HUES64 (cell line): ENCODE data around the gene DTNA.

Experiments used
- H3K27ac ChIP-seq: 2 replicates; pipeline ENCODE4 v1.7.0; 2013; ENCODE audit warnings: low read depth, low read length, inconsistent platforms
- H3K27me3 ChIP-seq: 2 replicates; pipeline ENCODE4 v1.6.1; 2013; ENCODE audit warnings: mild to moderate bottlenecking, low read length; ENCODE audit not compliant: insufficient read depth
- H3K36me3 ChIP-seq: 2 replicates; pipeline ENCODE4 v1.6.1; 2013; ENCODE audit warnings: mild to moderate bottlenecking, low read length; ENCODE audit not compliant: insufficient read depth
- H3K4me1 ChIP-seq: 2 replicates; pipeline ENCODE4 v1.6.1; 2013; ENCODE audit warnings: mild to moderate bottlenecking, low read length, moderate library complexity; ENCODE audit not compliant: insufficient read depth
- H3K4me3 ChIP-seq: 2 replicates; pipeline ENCODE4 v1.5.1; 2013; ENCODE audit warnings: mild to moderate bottlenecking, low read length, moderate library complexity
- H3K9ac ChIP-seq: 2 replicates; pipeline ENCODE4 v1.6.1; 2013; ENCODE audit warnings: mild to moderate bottlenecking, low read depth, low read length
- H3K9me3 ChIP-seq: 2 replicates; pipeline ENCODE4 v1.6.1; 2013; ENCODE audit warnings: low read depth, low read length; ENCODE audit not compliant: insufficient read depth
- WGBS: fragments of 150-250, 120-280 bp; methylation state at CpG from one replicate; pipeline ENCODE4 v1.1.7; 2013; ENCODE audit warnings: missing lambda C conversion rate; 5-methylcytosine and 5-hydroxymethylcytosine counted together

DTNA gene

GRCh38 chr18:34807106-34807796 lies 97.2 kb downstream of the DTNA start:
- Histone ChIP-seq H3K36me3 (peaks cover 4% of the 10 kb centered on the region; the same call in 1 of the 2 replicates), H3K27ac (peak overlapping the region; percentile 47; the same call in 1 of the 2 replicates), H3K9me3 (no peaks in the 10 kb centered on the region), H3K4me3 (no peak overlapping the region), H3K4me1 (peaks cover 33% of the 10 kb centered on the region), H3K27me3 (no peaks in the 10 kb centered on the region), H3K9ac (peak overlapping the region; percentile 35; the same call in 1 of the 2 replicates)
- 38% methylated on average over 1 of the region's 2 CpGs for WGBS

- Histone ChIP-seq H3K9ac (no peak overlapping the region), H3K27me3 (no peaks in the 10 kb centered on the region), H3K4me3 (no peak overlapping the region), H3K4me1 (peaks cover 22% of the 10 kb centered on the region), H3K36me3 (peaks cover 4% of the 10 kb centered on the region; the same call in 1 of the 2 replicates), H3K27ac (no peak overlapping the region), H3K9me3 (no peaks in the 10 kb centered on the region)
- 50% methylated on average over 1 of the region's 1 CpG for WGBS
These were observed 98.3 kb downstream of the DTNA start for GRCh38 chr18:34808389-34808788.

GRCh38 chr18:34809451-34810072 lies 99.5 kb downstream of the DTNA start:
- no peak overlapping the region for H3K9ac ChIP-seq
- no peak overlapping the region for H3K27ac ChIP-seq
- no peaks in the 10 kb centered on the region for H3K27me3 ChIP-seq
- H3K9me3 ChIP-seq = no peaks in the 10 kb centered on the region
- WGBS = 78% methylated on average over 6 of the region's 6 CpGs
- no peak overlapping the region for H3K4me3 ChIP-seq
- peaks cover 4% of the 10 kb centered on the region; the same call in 1 of the 2 replicates for H3K36me3 ChIP-seq
- H3K4me1 ChIP-seq = peaks cover 19% of the 10 kb centered on the region

- peaks cover 4% of the 10 kb centered on the region; the same call in 1 of the 2 replicates for H3K4me1 ChIP-seq
- H3K36me3 ChIP-seq = peaks cover 4% of the 10 kb centered on the region; the same call in 1 of the 2 replicates
- H3K9me3 ChIP-seq = no peaks in the 10 kb centered on the region
- no peak overlapping the region for H3K27ac ChIP-seq
- no peaks in the 10 kb centered on the region for H3K27me3 ChIP-seq
- H3K4me3 ChIP-seq = no peak overlapping the region
- no peak overlapping the region for H3K9ac ChIP-seq
- 98% methylated on average over 6 of the region's 6 CpGs for WGBS
These were observed 106.1 kb downstream of the DTNA start for GRCh38 chr18:34816183-34816582.

DNA sequence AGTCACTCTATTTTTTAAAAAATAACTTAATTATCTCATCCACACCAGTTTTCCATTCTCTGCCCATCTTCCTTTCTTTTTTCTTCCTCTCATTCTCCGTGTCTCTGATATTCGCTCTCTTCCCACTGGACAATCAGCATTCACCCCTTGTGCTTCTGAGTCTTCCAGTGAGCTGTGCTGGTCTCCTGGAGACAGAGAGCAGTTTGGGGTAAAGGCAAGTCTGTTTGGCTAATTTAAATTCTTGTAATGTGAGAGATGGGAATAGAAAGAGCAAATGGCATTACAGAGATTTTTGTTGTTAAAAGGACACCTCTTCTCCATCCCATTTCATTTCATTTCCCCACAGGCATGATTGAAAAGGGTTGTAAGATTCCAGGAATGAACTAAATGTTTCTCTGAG lies 107.5 kb downstream of the DTNA start:
- no peak overlapping the region for H3K9ac ChIP-seq
- no peak overlapping the region for H3K27ac ChIP-seq
- no peaks in the 10 kb centered on the region for H3K27me3 ChIP-seq
- H3K9me3 ChIP-seq = no peaks in the 10 kb centered on the region
- H3K36me3 ChIP-seq = no peaks in the 10 kb centered on the region
- H3K4me3 ChIP-seq = no peak overlapping the region
- WGBS = 88% methylated on average over 2 of the region's 2 CpGs
- H3K4me1 ChIP-seq = peaks cover 4% of the 10 kb centered on the region; the same call in 1 of the 2 replicates

DNA sequence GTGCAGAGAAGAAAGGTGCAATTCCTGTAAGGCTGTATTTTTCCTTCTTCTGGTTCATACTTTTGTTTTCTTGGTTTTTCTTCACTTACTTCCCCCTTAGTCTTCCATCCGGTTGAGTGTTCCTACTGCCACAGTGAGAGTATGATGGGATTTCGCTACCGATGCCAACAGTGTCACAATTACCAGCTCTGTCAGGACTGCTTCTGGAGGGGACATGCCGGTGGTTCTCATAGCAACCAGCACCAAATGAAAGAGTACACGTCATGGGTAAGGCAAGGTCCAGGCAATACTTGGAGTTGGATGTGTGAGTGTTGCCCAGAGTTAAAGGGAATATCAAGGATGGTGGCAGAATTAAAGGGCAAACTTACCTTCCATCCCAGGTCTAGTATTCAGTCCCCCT lies 108.0 kb downstream of the DTNA start:
- Histone ChIP-seq H3K9me3 (no peaks in the 10 kb centered on the region), H3K27ac (no peak overlapping the region), H3K4me1 (peaks cover 4% of the 10 kb centered on the region; the same call in 1 of the 2 replicates), H3K36me3 (no peaks in the 10 kb centered on the region), H3K4me3 (no peak overlapping the region), H3K27me3 (no peaks in the 10 kb centered on the region), H3K9ac (no peak overlapping the region)
- WGBS = 97% methylated on average over 5 of the region's 5 CpGs

DNA sequence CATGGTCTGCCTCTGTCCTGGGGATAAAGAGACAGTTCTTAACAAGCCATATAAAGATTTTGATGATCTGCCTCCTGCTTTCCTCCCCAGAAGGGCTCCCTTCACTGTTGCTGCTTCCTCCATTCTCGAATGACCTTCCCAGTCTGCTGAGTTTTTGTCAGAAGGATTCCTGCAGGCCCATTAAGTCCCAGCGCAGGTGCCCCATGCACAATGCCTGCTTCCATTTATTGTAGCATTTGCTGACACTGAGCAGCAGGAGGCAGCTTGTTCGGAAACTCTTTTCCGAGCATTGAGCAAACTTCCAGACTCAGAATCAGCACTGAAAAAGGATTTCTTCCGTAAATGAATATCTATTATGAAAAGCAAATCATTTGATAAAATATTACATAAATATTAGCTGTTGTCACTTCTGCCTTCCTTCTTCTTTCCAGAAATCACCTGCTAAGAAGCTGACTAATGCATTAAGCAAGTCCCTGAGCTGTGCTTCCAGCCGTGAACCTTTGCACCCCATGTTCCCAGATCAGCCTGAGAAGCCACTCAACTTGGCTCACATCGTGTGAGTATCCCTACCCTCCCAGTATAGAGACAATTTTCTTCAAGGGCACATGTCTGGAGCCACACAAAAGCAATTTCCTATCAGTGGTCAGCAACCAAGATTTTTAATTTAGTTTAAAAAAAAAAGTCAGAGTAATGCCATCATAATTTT lies 110.4 kb downstream of the DTNA start:
- H3K27me3 ChIP-seq = no peaks in the 10 kb centered on the region
- no peak overlapping the region for H3K27ac ChIP-seq
- peaks cover 4% of the 10 kb centered on the region; the same call in 1 of the 2 replicates for H3K4me1 ChIP-seq
- no peaks in the 10 kb centered on the region for H3K36me3 ChIP-seq
- H3K9me3 ChIP-seq = no peaks in the 10 kb centered on the region
- no peak overlapping the region for H3K9ac ChIP-seq
- 86% methylated on average over 6 of the region's 7 CpGs for WGBS
- H3K4me3 ChIP-seq = no peak overlapping the region

DNA sequence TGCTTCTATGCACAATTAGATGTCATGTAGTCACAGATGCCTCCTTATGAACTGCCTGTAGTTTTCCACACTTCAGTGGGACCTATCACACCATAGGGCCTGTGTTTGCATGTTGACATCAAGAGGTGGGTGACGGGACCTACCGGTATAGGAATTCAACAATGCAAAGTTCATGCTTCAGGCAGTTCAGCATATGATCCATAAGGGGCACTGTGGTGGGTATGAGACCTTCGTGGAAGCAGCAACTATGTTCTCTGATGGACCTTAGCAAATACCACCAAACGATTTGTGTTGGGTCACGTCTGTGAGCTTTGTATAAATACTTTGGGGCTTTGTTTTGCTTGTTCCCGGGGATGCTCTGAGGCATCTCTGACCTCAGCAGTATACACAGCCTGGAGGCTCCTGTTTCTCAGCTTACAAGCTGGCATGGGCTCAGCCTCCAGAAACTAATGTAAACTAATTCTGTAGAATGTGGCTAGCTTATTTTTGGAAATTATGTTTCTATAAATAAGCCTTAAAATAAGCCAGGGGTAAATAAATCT lies 111.6 kb downstream of the DTNA start:
- WGBS = 92% methylated on average over 6 of the region's 6 CpGs

GRCh38 chr18:34828093-34828492 lies 118.0 kb downstream of the DTNA start:
- Histone ChIP-seq H3K36me3 (peaks cover 10% of the 10 kb centered on the region; the same call in 1 of the 2 replicates), H3K9ac (no peak overlapping the region)
- 100% methylated on average over 1 of the region's 2 CpGs for WGBS

More for the DNA sequence above, 111.6 kb downstream of the DTNA start:
- Histone ChIP-seq H3K27ac (no peak overlapping the region), H3K27me3 (no peaks in the 10 kb centered on the region), H3K4me1 (peaks cover 4% of the 10 kb centered on the region; the same call in 1 of the 2 replicates), H3K9me3 (no peaks in the 10 kb centered on the region), H3K4me3 (no peak overlapping the region), H3K9ac (no peak overlapping the region), H3K36me3 (peaks cover 2% of the 10 kb centered on the region; the same call in 1 of the 2 replicates)

DNA sequence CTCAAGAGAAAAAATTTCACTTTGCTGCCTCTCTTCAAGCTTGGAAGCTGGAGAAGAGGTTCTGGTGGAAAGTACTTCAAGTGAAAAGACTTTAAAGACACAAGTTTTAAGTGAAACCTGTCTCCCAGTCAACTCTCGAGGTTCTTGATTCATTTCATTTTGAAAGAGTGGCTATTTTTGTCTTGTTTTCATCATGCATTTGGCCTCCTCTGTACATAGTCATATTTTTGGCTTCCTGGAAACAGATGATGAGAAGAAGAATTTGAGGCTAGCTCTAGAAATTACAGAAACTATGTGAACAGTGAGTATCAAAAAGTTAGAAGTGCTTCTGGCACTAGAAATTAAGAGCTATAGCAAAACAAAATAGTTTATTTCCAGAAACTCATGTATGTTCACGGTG lies 124.8 kb downstream of the DTNA start:
- no peak overlapping the region for H3K27ac ChIP-seq
- no peak overlapping the region for H3K4me3 ChIP-seq
- WGBS = 100% methylated on average over 1 of the region's 2 CpGs
- H3K36me3 ChIP-seq = peaks cover 3% of the 10 kb centered on the region; the same call in 1 of the 2 replicates
- no peak overlapping the region for H3K9ac ChIP-seq
- H3K9me3 ChIP-seq = no peaks in the 10 kb centered on the region
- peaks cover 23% of the 10 kb centered on the region for H3K4me1 ChIP-seq
- H3K27me3 ChIP-seq = no peaks in the 10 kb centered on the region

More at GRCh38 chr18:34828093-34828492, 118.0 kb downstream of the DTNA start:
- no peaks in the 10 kb centered on the region for H3K4me1 ChIP-seq
- no peaks in the 10 kb centered on the region for H3K27me3 ChIP-seq
- H3K27ac ChIP-seq = no peak overlapping the region
- no peaks in the 10 kb centered on the region for H3K9me3 ChIP-seq
- no peak overlapping the region for H3K4me3 ChIP-seq

- Histone ChIP-seq H3K27ac (no peak overlapping the region), H3K27me3 (no peaks in the 10 kb centered on the region)
- WGBS = 96% methylated on average over 3 of the region's 3 CpGs
These were observed 125.4 kb downstream of the DTNA start for GRCh38 chr18:34835466-34835865.

More at GRCh38 chr18:34835466-34835865, 125.4 kb downstream of the DTNA start:
- Histone ChIP-seq H3K36me3 (peaks cover 3% of the 10 kb centered on the region; the same call in 1 of the 2 replicates), H3K9me3 (no peaks in the 10 kb centered on the region), H3K4me3 (no peak overlapping the region), H3K4me1 (peaks cover 23% of the 10 kb centered on the region), H3K9ac (no peak overlapping the region)
